ENCODE results near the gene GKN2.

GRCh38 chr2:68935471-68935870 is 17.2 kb downstream of the GKN2 start:
- TF ChIP-seq CTCF (IDR thresholded peaks at IDR 0.05), result no peak
- no peak for TF ChIP-seq REST (IDR thresholded peaks at IDR 0.05; ENCODE audit: insufficient read depth in 1 of 2, low read depth in 2 of 2, low read length in 1 of 2)
- TF ChIP-seq POLR2AphosphoS5 (IDR thresholded peaks at IDR 0.05; ENCODE audit: low read depth, low read length), result no peak
- TF ChIP-seq SIN3A (IDR thresholded peaks at IDR 0.05; ENCODE audit: borderline replicate concordance, insufficient read depth, low read depth, low read length), result no peak
- TF ChIP-seq TCF7L2 (IDR thresholded peaks at IDR 0.05; ENCODE audit: low read depth, low read length), result no peak
